Urinary bladder (tissue), 4 donors: ENCODE measurements around the gene CDS1. TPM values are rescaled to one million over a fixed set of nuclear protein-coding genes. Genes with fewer than 3 reads are reported as not detected.
"Not testable (repeated sequence)": the region's sequence is repeated elsewhere in the genome, so short reads cannot be mapped to it uniquely, and the experiment has no call there.

Experiments used
- DNase-seq: peaks from one replicate; pipeline ENCODE4 v3.0.0-alpha.2; 2015; ENCODE audit errors: extremely low spot score
- H3K27ac ChIP-seq: one replicate; pipeline ENCODE4 v1.5.1; 2013; ENCODE audit warnings: low read depth, mild to moderate bottlenecking, moderate library complexity
- H3K36me3 ChIP-seq: one replicate; pipeline ENCODE4 v1.6.1; 2013; ENCODE audit warnings: mild to moderate bottlenecking, moderate library complexity; ENCODE audit not compliant: insufficient read depth
- H3K4me1 ChIP-seq: one replicate; pipeline ENCODE4 v1.6.1; 2013; ENCODE audit warnings: mild to moderate bottlenecking, moderate library complexity; ENCODE audit not compliant: insufficient read depth
- H3K4me3 ChIP-seq: one replicate; pipeline ENCODE4 v1.5.1; 2013; ENCODE audit warnings: low read depth, low read length
- WGBS: extraction: QIAGEN DNeasy Blood & Tissue Kit; methylation state at CpG from one replicate; pipeline ENCODE4 v1.1.7; 2013; 5-methylcytosine and 5-hydroxymethylcytosine counted together
- polyA plus RNA-seq: library from polyadenylated mRNA; stranded (reverse); fragments of 200-250 nt; gene quantifications from one replicate; pipeline ENCODE4 v1.2.3, GENCODE V29; 2013
- total RNA-seq: library from RNA; depleted of rRNA; stranded (reverse); fragments of >200 nt; gene quantifications from one replicate; pipeline ENCODE4 v1.2.3, GENCODE V29; 2014
- donor health status: healthy with polysubstance abuse.
- donor health status: healthy.

CDS1 gene
- total and polyA plus RNA-seq, 2 donors: 1.6 to 5.3 TPM

- Histone ChIP-seq H3K36me3 (peaks cover 4% of the 10 kb centered on the region), H3K4me3 (no peak overlapping the region), H3K4me1 (no peaks in the 10 kb centered on the region), H3K27ac (no peak overlapping the region)
- DNase-seq: no peak
- 89% methylated on average over 1 of the region's 1 CpG for WGBS
These were observed 86.3 kb downstream of the CDS1 start for GRCh38 chr4:84669201-84669600.

DNA sequence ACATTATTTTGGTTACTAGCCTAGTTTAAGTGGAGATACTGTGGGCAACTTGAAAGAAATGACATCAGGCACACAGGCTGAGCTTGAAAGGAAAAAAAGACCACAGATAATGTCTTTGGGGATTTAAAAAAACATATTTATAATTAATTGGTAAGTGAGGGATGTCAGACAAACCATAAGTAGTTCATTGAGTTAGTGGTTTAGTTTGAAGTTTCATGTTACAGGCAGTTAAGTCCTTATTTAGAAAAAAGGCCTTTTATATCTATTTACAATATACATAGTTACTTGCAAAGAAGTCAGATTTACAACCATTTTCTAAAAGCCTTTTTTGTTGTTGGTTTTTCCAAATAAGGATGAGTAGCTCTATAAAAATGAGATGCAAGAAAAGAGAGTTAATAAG is 89.2 kb downstream of the CDS1 start:
- no peak overlapping the region for H3K27ac ChIP-seq
- H3K4me1 ChIP-seq: no peaks in the 10 kb centered on the region
- no peak for DNase-seq
- peaks cover 4% of the 10 kb centered on the region for H3K36me3 ChIP-seq
- no peak overlapping the region for H3K4me3 ChIP-seq

DNA sequence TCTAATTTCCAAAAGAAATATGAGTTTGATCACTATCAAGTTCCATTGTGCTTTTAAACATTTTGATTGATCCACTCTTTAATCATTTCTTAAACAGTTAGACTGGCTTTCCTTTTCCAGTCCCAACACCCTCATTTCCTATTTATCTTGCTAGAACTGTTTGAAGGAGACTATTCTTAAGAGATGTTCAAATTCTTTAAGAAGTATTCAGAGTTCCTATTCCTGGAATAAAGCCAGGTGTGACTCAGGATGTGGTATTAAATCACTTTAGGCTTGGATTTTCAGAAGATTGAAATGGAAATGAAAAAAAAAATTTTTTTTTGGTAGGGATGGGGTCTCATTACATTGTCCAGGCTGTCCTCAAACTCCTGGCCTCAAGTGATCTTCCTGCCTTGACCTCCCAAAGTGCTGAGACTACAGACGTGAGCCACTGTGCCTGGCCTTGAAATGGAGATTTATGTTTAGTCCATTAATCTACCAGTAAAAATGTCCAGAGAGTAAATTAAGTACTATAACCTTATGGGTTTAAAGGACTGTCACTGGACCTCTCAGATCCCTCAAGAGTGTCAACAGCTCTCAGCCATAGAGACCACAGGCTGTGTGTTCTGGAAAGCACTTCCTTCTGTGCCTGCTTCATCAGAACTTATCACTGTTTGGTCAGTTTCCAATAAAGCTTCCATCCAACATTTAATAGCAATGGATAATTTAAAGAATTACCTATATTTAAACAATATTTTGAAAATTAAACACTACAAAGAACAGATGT is 90.7 kb downstream of the CDS1 start:
- H3K4me1 ChIP-seq: no peaks in the 10 kb centered on the region
- no peak overlapping the region for H3K27ac ChIP-seq
- DNase-seq: no peak
- WGBS: 57% methylated on average over 1 of the region's 1 CpG
- peaks cover 4% of the 10 kb centered on the region for H3K36me3 ChIP-seq
- H3K4me3 ChIP-seq: no peak overlapping the region

DNA sequence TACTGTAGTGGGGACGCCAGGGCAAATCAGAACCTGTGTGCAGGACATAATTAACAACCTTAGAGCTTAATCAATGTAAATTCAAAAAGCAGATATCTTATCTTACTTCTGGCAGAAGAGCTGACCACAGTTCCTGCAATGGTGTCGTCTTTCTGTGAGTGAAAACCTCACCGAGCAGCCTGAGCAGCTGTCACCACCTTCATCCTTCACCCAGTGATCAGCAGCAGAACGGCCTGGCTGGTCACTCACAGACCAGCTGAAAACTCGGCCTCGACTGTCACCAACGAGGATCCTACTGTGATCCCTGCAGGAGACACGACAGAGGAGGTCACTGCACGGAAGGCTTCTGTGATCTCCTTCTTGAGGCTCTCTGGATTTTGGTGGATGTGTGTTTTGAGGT is 94.2 kb downstream of the CDS1 start:
- peaks cover 3% of the 10 kb centered on the region for H3K36me3 ChIP-seq

DNA sequence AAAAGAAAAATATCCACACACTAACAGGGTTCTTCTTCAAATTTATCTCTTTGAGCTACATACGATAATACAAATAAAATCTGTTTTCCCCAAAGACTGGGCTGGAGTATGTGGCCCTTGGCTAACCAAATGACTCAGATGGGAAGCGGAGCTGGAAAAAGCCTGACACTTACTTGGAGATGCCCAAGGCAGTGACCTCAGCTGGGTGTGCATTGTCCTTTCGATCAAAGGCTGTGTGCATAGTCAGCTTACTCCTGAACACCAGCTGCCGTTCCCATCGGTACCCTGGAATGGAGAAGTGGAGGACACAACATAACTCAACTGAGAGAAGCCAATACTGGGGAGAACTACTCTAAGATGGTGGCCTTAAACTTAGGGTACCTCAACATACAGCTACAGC is 95.1 kb downstream of the CDS1 start:
- no peak overlapping the region for H3K27ac ChIP-seq
- WGBS: 90% methylated on average over 5 of the region's 5 CpGs
- H3K36me3 ChIP-seq: peaks cover 3% of the 10 kb centered on the region
- no peak overlapping the region for H3K4me3 ChIP-seq
- H3K4me1 ChIP-seq: no peaks in the 10 kb centered on the region
- DNase-seq: no peak

More for the DNA sequence above, 94.2 kb downstream of the CDS1 start:
- Histone ChIP-seq H3K4me3 (no peak overlapping the region), H3K27ac (no peak overlapping the region), H3K4me1 (no peaks in the 10 kb centered on the region)
- no peak for DNase-seq
- 79% methylated on average over 9 of the region's 9 CpGs for WGBS

DNA sequence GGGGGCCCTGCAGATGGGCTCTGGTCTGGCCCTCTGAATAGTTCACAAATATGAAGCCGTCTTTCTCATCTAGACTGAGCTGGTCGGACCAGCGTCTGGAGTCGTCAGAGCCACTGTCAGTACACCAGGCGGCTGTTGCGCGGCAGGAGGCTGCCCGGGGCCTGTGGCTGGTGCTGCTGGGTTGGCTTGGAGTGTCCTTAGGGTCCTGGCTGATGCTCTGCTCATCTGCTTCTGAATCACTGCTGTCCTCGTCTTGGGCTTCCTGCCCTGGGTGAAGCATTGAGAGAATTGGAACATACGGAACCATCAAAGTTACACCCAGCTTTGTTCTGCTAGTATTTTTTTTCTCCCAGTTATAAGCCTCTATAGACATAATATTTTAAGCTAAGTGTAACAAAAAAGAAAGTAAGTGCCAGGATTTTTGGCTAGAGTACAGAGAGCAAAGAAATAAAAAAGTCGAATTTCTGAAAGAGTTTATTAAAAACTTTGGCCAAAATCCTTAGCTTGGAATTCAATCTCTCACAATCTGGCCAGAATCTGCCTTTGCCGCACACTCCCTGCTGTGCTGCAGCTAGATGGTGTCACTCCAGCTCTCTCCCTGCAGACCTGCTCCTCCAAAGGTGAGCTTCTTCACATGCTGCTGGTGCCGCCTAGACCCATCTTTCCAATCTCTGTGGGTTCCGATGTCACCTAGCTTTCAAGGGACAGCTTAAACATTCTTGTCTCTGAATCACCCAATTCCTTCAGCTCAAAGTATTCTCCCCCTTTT is 96.2 kb downstream of the CDS1 start:
- H3K4me1 ChIP-seq: no peaks in the 10 kb centered on the region
- H3K4me3 ChIP-seq: no peak overlapping the region
- H3K36me3 ChIP-seq: no peaks in the 10 kb centered on the region
- H3K27ac ChIP-seq: no peak overlapping the region
- no peak for DNase-seq
- WGBS: 77% methylated on average over 14 of the region's 14 CpGs

GRCh38 chr4:84680956-84681355 is 98.0 kb downstream of the CDS1 start:
- no peaks in the 10 kb centered on the region for H3K4me1 ChIP-seq
- 88% methylated on average over 4 of the region's 4 CpGs for WGBS
- no peaks in the 10 kb centered on the region for H3K36me3 ChIP-seq
- no peak overlapping the region for H3K4me3 ChIP-seq
- no peak for DNase-seq
- H3K27ac ChIP-seq: no peak overlapping the region

GRCh38 chr4:84681486-84682274 is 98.8 kb downstream of the CDS1 start:
- peak; percentile 3 for DNase-seq
- H3K36me3 ChIP-seq: no peaks in the 10 kb centered on the region

GRCh38 chr4:84682661-84683060 is 99.7 kb downstream of the CDS1 start:
- H3K36me3 ChIP-seq, H3K27ac ChIP-seq, H3K4me3 ChIP-seq, H3K4me1 ChIP-seq, DNase-seq: not testable (repeated sequence)
- 90% methylated on average over 4 of the region's 4 CpGs for WGBS

More at GRCh38 chr4:84681486-84682274, 98.8 kb downstream of the CDS1 start:
- 76% methylated on average over 2 of the region's 2 CpGs for WGBS
- H3K4me1 ChIP-seq: no peaks in the 10 kb centered on the region
- no peak overlapping the region for H3K27ac ChIP-seq
- H3K4me3 ChIP-seq: no peak overlapping the region

DNA sequence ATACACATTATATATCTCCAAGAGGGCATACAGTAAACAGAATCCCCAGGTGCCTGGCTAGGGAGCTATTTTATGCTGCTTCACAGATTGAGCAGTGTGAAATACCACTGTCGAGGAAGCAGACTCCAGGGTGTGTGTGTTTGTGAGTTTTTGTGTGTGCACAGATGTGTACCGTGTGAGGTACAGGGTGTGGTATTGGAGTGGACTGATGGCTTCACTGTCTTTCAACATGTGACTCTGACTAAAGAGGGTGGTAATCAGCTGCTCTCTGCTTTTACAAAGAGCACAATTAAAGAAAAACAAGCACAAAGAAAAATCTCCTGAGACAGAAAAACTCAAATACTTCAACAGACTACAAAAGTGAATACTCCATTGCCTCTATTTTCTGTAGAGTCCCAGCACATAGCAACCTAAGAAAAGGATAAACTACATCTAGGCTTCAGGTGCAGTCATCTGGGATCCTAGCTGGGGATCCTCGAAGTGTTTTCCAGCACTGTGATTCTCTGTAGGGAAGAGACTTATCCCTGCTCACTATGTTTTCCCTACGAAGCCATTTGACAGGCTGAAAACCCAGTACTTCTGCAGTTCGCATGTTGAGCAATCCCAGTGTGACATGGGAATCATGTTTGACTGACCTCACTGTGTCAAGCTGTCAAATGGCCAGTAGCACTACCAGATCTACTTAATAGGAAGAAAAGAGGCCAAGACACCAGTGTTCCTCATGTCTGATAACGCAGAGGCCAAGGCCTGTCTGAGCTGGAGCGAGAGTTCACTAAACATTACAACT is 100.3 kb downstream of the CDS1 start:
- peaks cover 3% of the 10 kb centered on the region for H3K36me3 ChIP-seq
- H3K27ac ChIP-seq: no peak overlapping the region
- 91% methylated on average over 7 of the region's 7 CpGs for WGBS
- no peak overlapping the region for H3K4me3 ChIP-seq
- H3K4me1 ChIP-seq: no peaks in the 10 kb centered on the region
- DNase-seq: no peak

- whole genome bisulfite sequencing: 93% methylated on average over 3 of the region's 3 CpGs
- Histone ChIP-seq H3K4me1 (no peaks in the 10 kb centered on the region), H3K27ac (no peak overlapping the region), H3K4me3 (no peak overlapping the region), H3K36me3 (peaks cover 3% of the 10 kb centered on the region)
- DNase-seq: no peak
These were observed 101.4 kb downstream of the CDS1 start for GRCh38 chr4:84684361-84684760.

DNA sequence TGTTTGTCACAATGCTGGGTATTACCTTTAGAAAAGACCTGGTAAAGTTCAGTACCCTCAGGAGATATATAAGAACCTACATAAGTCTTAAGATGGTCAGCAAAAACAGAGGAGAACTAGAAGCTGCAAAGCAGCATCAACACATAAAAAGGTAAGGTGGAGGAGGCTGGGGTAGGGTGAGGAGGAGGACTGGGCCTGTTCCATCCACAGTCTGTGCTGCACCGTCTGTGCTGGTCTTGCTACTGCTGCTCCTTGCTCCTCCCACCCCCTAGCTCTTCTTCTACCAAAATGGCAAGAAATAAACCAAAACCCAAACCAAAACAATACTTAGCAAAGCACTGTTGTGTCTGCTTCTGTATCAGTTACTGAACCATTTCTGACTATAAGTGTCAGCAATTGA is 102.2 kb downstream of the CDS1 start:
- Histone ChIP-seq H3K4me3 (no peak overlapping the region), H3K4me1 (no peaks in the 10 kb centered on the region), H3K36me3 (peaks cover 3% of the 10 kb centered on the region), H3K27ac (no peak overlapping the region)
- 63% methylated on average over 1 of the region's 1 CpG for WGBS
- DNase-seq: no peak

DNA sequence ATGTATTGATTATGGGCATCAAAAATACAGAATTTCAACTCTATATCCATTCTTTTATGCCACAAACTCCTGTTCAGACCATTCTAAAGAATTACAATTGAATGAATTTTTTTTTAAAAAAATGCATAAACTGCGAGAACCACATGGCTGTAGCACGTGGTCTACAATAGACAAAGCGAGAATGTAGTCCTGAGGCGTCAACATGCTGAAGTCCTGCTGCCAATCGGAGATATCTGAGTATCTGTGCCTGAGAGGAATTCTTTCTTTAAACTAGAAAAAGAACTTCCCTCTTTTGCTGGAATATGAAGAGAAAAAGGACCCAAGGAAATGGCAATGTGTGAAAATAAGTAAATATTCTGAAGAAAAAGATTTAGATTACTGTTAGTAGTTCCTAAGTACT is 105.7 kb downstream of the CDS1 start:
- no peak for DNase-seq
- Histone ChIP-seq H3K27ac (no peak overlapping the region), H3K4me3 (no peak overlapping the region), H3K4me1 (no peaks in the 10 kb centered on the region), H3K36me3 (peaks cover 3% of the 10 kb centered on the region)
- 95% methylated on average over 5 of the region's 5 CpGs for WGBS
